H1 (cell line): Measurements from ENCODE around the gene GREB1. TPM values are rescaled to one million over a fixed set of nuclear protein-coding genes. Genes with fewer than 3 reads are reported as not detected.

Experiments
- CTCF ChIA-PET: fragments of 300-600 bp; sonication (Branson Sonifier 250); formaldehyde crosslinking; loops from one replicate; lab custom pipeline; 2021; ENCODE audit not compliant: partially characterized antibody; lab: Charles Lee
- POLR2A ChIA-PET: fragments of 300-600 bp; sonication (Branson Sonifier 250); formaldehyde crosslinking; loops from one replicate; lab custom pipeline; 2021; ENCODE audit warnings: inconsistent platforms; ENCODE audit not compliant: partially characterized antibody; lab: Charles Lee
- DNase-seq, 2 experiments: peaks; one replicate each; pipeline versions ENCODE4 v3.0.0 to v3.0.0-alpha.2; 2010 to 2022; ENCODE audit warnings: low spot score in 2 of 2, low read depth in 1 of 2, mixed read lengths in 1 of 2
- FAIRE-seq: peaks from 2 replicates; lab custom pipeline; 2011; peaks lifted over from hg19 to GRCh38; lab: Jason Lieb, UNC
- H2AFZ ChIP-seq: 2 replicates; pipeline ENCODE4 v1.8.1; 2012; ENCODE audit warnings: low read length, inconsistent platforms
- H2AK5ac ChIP-seq: 2 replicates; pipeline ENCODE4 v1.6.1; 2013; ENCODE audit warnings: low read depth, low read length
- H2BK120ac ChIP-seq: replicated peaks from 2 replicates; pipeline ENCODE3; 2013; ENCODE audit warnings: low read depth, low read length, inconsistent platforms
- H2BK12ac ChIP-seq: 2 replicates; pipeline ENCODE4 v1.6.1; 2013; ENCODE audit warnings: low read depth, low read length
- H2BK15ac ChIP-seq: 2 replicates; pipeline ENCODE4 v1.6.1; 2013; ENCODE audit warnings: low read length
- H2BK20ac ChIP-seq: 2 replicates; pipeline ENCODE4 v1.6.1; 2013; ENCODE audit warnings: low read length
- H2BK5ac ChIP-seq: 2 replicates; pipeline ENCODE4 v1.6.1; 2013; ENCODE audit warnings: low read depth, low read length
- H3K14ac ChIP-seq: 2 replicates; pipeline ENCODE4 v1.6.1; 2013; ENCODE audit warnings: inconsistent platforms; ENCODE audit not compliant: insufficient read length
- H3K18ac ChIP-seq: 2 replicates; pipeline ENCODE4 v1.6.1; 2013; ENCODE audit warnings: low read length; ENCODE audit errors: extremely low read depth
- H3K23ac ChIP-seq: 2 replicates; pipeline ENCODE4 v1.6.1; 2013; ENCODE audit warnings: inconsistent platforms; ENCODE audit not compliant: insufficient read length
- H3K23me2 ChIP-seq: 2 replicates; pipeline ENCODE4 v1.6.1; 2013; ENCODE audit warnings: low read depth, low read length
- H3K27ac ChIP-seq: 2 replicates; pipeline ENCODE4 v1.6.1; 2011; ENCODE audit warnings: low read depth, low read length, inconsistent platforms
- H3K27me3 ChIP-seq, 4 experiments: replicated peaks in 1 of 4; 1 replicate in 1 of 4; 2 replicates in 3 of 4; pipeline versions ENCODE4 v1.6.1 to v1.8.1; 2011 to 2013; ENCODE audit warnings: low read length in 3 of 4, mild to moderate bottlenecking in 3 of 4, inconsistent platforms in 2 of 4, mixed read lengths in 2 of 4, moderate library complexity in 1 of 4; ENCODE audit not compliant: control insufficient read depth in 3 of 4, insufficient read depth in 3 of 4; ENCODE audit errors: extremely low read depth in 1 of 4
- H3K36me3 ChIP-seq, 4 experiments: 2 replicates each; pipeline versions ENCODE4 v1.6.1 to v1.8.1; 2011 to 2013; ENCODE audit warnings: mild to moderate bottlenecking in 4 of 4, low read length in 3 of 4, moderate library complexity in 2 of 4, control low read depth in 1 of 4, inconsistent platforms in 1 of 4; ENCODE audit not compliant: insufficient read depth in 4 of 4, control insufficient read depth in 2 of 4
- H3K4ac ChIP-seq: replicated peaks from 2 replicates; pipeline ENCODE3; 2013; ENCODE audit warnings: low read length, low read depth, mixed read lengths, inconsistent platforms; ENCODE audit not compliant: insufficient read length
- H3K4me1 ChIP-seq, 4 experiments: replicated peaks in 1 of 4; 1 replicate in 1 of 4; 2 replicates in 3 of 4; pipeline versions ENCODE4 v1.6.1 to v1.8.1; 2011 to 2013; ENCODE audit warnings: low read length in 3 of 4, inconsistent platforms in 2 of 4, mixed read lengths in 1 of 4; ENCODE audit not compliant: insufficient read depth in 4 of 4, control insufficient read depth in 3 of 4
- H3K4me2 ChIP-seq, 2 experiments: 2 replicates each; pipeline versions ENCODE4 v1.6.1 to v1.8.1; 2011 to 2013; ENCODE audit warnings: low read depth in 2 of 2, low read length in 2 of 2, control low read depth in 1 of 2, inconsistent platforms in 1 of 2, mild to moderate bottlenecking in 1 of 2; ENCODE audit not compliant: insufficient read depth in 1 of 2
- H3K4me3 ChIP-seq, 4 experiments: fragments of 200-600, 300-600 bp in 1 of 4; sonication (generic), shearing (Covaris generic), sonication (Bioruptor Twin) in 1 of 4; 2 replicates each; pipeline versions ENCODE4 v1.5.1 to v1.8.1; 2011 to 2016; ENCODE audit warnings: low read length in 4 of 4, low read depth in 3 of 4, control low read depth in 2 of 4, inconsistent platforms in 2 of 4, mild to moderate bottlenecking in 2 of 4, mixed read lengths in 1 of 4, moderate library complexity in 1 of 4; ENCODE audit not compliant: insufficient read depth in 2 of 4; ENCODE audit errors: extremely low read depth in 1 of 4
- H3K56ac ChIP-seq: replicated peaks from 2 replicates; pipeline ENCODE3; 2013; ENCODE audit warnings: low read depth, mild to moderate bottlenecking, mixed read lengths, low read length, inconsistent platforms; ENCODE audit not compliant: insufficient read length
- H3K79me1 ChIP-seq: 2 replicates; pipeline ENCODE4 v1.6.1; 2013; ENCODE audit warnings: low read depth, low read length, control low read depth
- H3K79me2 ChIP-seq, 2 experiments: 2 replicates each; pipeline versions ENCODE4 v1.6.1 to v1.8.1; 2012 to 2013; ENCODE audit warnings: low read length in 2 of 2, mild to moderate bottlenecking in 2 of 2, inconsistent platforms in 1 of 2; ENCODE audit not compliant: insufficient read depth in 2 of 2, control insufficient read depth in 1 of 2
- H3K9ac ChIP-seq, 4 experiments: replicated peaks in 1 of 4; 1 replicate in 1 of 4; 2 replicates in 3 of 4; pipeline versions ENCODE4 v1.6.1 to v1.8.1; 2011 to 2013; ENCODE audit warnings: low read depth in 3 of 4, low read length in 3 of 4, control low read depth in 2 of 4, mild to moderate bottlenecking in 2 of 4, moderate library complexity in 2 of 4, inconsistent platforms in 1 of 4; ENCODE audit errors: extremely low read depth in 1 of 4
- H3K9me3 ChIP-seq, 2 experiments: 2 replicates each; pipeline versions ENCODE4 v1.6.1 to v1.8.1; 2012 to 2013; ENCODE audit warnings: mild to moderate bottlenecking in 2 of 2, moderate library complexity in 2 of 2, control low read depth in 1 of 2, inconsistent platforms in 1 of 2, low read depth in 1 of 2, low read length in 1 of 2, mixed read lengths in 1 of 2; ENCODE audit not compliant: insufficient read depth in 2 of 2
- H4K20me1 ChIP-seq, 2 experiments: replicated peaks in 1 of 2; 2 replicates each; pipeline versions ENCODE3 to v1.8.1; 2011 to 2013; ENCODE audit warnings: inconsistent platforms in 2 of 2, low read length in 2 of 2, mild to moderate bottlenecking in 1 of 2; ENCODE audit not compliant: insufficient read depth in 2 of 2, control insufficient read depth in 1 of 2
- H4K5ac ChIP-seq: 2 replicates; pipeline ENCODE4 v1.6.1; 2013; ENCODE audit warnings: low read length, low read depth, mixed read lengths, inconsistent platforms; ENCODE audit not compliant: insufficient read length
- H4K8ac ChIP-seq: 2 replicates; pipeline ENCODE4 v1.8.0; 2013; ENCODE audit warnings: mild to moderate bottlenecking, moderate library complexity, low read length, inconsistent platforms; ENCODE audit not compliant: insufficient read depth; ENCODE audit errors: extremely low read depth
- H4K91ac ChIP-seq: replicated peaks from 2 replicates; pipeline ENCODE3; 2013; ENCODE audit warnings: low read length, mixed read lengths, inconsistent platforms; ENCODE audit not compliant: insufficient read length
- E2F6 ChIP-seq: IDR thresholded peaks from 2 replicates; pipeline ENCODE4 v1.6.1; 2012; ENCODE audit warnings: inconsistent platforms
- EP300 ChIP-seq, 2 experiments: IDR thresholded peaks; 1 replicate in 1 of 2; 2 replicates in 1 of 2; pipeline ENCODE4 v1.6.1; 2011 to 2012; ENCODE audit warnings: low read depth in 2 of 2, low read length in 2 of 2, mild to moderate bottlenecking in 2 of 2, borderline replicate concordance in 1 of 2, inconsistent platforms in 1 of 2, moderate library complexity in 1 of 2
- JUND ChIP-seq: IDR thresholded peaks from 2 replicates; pipeline ENCODE4 v1.6.1; 2011; ENCODE audit warnings: mild to moderate bottlenecking, improper control_type of control experiment, low read length
- MAFK ChIP-seq: IDR thresholded peaks from 2 replicates; pipeline ENCODE4 v1.6.1; 2012; ENCODE audit warnings: low read depth, mild to moderate bottlenecking, improper control_type of control experiment, low read length
- RAD21 ChIP-seq, 2 experiments: IDR thresholded peaks in 1 of 2; conservative IDR thresholded peaks in 1 of 2; 2 replicates each; pipeline ENCODE4 v1.6.1; 2011; ENCODE audit warnings: low read depth in 2 of 2, low read length in 2 of 2, improper control_type of control experiment in 1 of 2, inconsistent platforms in 1 of 2, mild to moderate bottlenecking in 1 of 2, moderate library complexity in 1 of 2
- SIRT6 ChIP-seq: IDR thresholded peaks from one replicate; pipeline ENCODE4 v1.7.1; 2012; ENCODE audit warnings: low read length, inconsistent platforms
- WGBS, 2 experiments: shearing (Covaris generic) in 1 of 2; methylation state at CpG; one replicate each; pipeline versions ENCODE4 v1.1.6 to v1.1.7; 2013 to 2015; ENCODE audit warnings: low lambda C conversion rate in 2 of 2, mixed read lengths in 2 of 2, inconsistent platforms in 1 of 2, low coverage in 1 of 2, missing lambda C conversion rate in 1 of 2; ENCODE audit not compliant: insufficient replicate concordance in 2 of 2, insufficient coverage in 1 of 2, insufficient read length in 1 of 2; ENCODE audit errors: extremely low coverage in 1 of 2, missing lambda C conversion rate in 1 of 2; 5-methylcytosine and 5-hydroxymethylcytosine counted together
- polyA plus RNA-seq, 7 experiments: library from polyadenylated mRNA; depleted of rRNA in 3 of 7; stranded (reverse) in 5 of 7; unstranded in 2 of 7; fragments of >200 nt in 5 of 7; fragments of 200-250 nt in 2 of 7; gene quantifications; 1 replicate in 5 of 7; 2 replicates in 1 of 7; 4 replicates in 1 of 7; pipeline versions ENCODE4 v1.2.1 to v1.2.3, GENCODE V29; 2011 to 2013; ENCODE audit warnings: missing spikeins in 2 of 7, mixed read lengths in 2 of 7
- total RNA-seq: library from RNA; stranded (reverse); fragmentation: NEBNext Ultra II Directional; extraction: Animal tissue kit (Norgen Biotek cat#: 25700); gene quantifications from 2 replicates; pipeline ENCODE4 v1.2.1, GENCODE V29; 2021
- TF ChIP-seq, protein P1 (sequence below): IDR thresholded peaks from 2 replicates; pipeline ENCODE4 v1.6.1; 2012; ENCODE audit warnings: inconsistent platforms

The GREB1 gene
- total and polyA plus RNA-seq, 2 of the 8 experiments (the other 6 are each of a cell fraction or from before 2014, with no cell fraction given): 7.9 to 43.4 TPM

- 77% methylated on average over 7 of the region's 7 CpGs; no CpG with 5 or more reads in 1 of the 2 experiments for WGBS, 2 experiments
- no peak for FAIRE-seq
- POLR2A ChIA-PET: interaction anchor here (0.8 kb wide), 1 partner anchor 170 kb away, joined by 3 read pairs; no protein-coding TSS in a partner anchor
- TF ChIP-seq EP300 (IDR thresholded peaks at IDR 0.05; ENCODE audit: borderline replicate concordance in 1 of 2, low read depth in 2 of 2, low read length in 2 of 2) (no peak), E2F6 (peak; percentile 58; the same call in 1 of the 2 replicates), JUND (no peak), SIRT6 (no peak), RAD21 (IDR thresholded peaks at IDR 0.05 in 1 of 2, conservative IDR thresholded peaks at IDR 0.05 in 1 of 2; ENCODE audit: low read depth in 2 of 2, low read length in 2 of 2) (peak; percentile 14 to 22; a peak in 1 of 4 replicates), MAFK (no peak)
- TF ChIP-seq, protein P1, sequence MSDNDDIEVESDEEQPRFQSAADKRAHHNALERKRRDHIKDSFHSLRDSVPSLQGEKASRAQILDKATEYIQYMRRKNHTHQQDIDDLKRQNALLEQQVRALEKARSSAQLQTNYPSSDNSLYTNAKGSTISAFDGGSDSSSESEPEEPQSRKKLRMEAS: 0 out of 2 replicates have a peak, but pooled peaks have one; percentile 23
These were observed 109.1 kb downstream of the GREB1 start for GRCh38 chr2:11642972-11643371.

More at GRCh38 chr2:11642972-11643371, 109.1 kb downstream of the GREB1 start:
- H2BK120ac ChIP-seq: no peak overlapping the region
- no peak overlapping the region for H3K14ac ChIP-seq
- H2BK20ac ChIP-seq: no peak overlapping the region
- H3K27me3 ChIP-seq: no peaks in the 10 kb centered on the region
- H3K4me1 ChIP-seq: no peaks in the 10 kb centered on the region
- no peak overlapping the region for H3K4me3 ChIP-seq
- no peaks in the 10 kb centered on the region; the same call in 1 of the 2 replicates for H3K23me2 ChIP-seq
- H3K18ac ChIP-seq: no peak overlapping the region
- H2BK12ac ChIP-seq: no peak overlapping the region
- H2AFZ ChIP-seq: no peak overlapping the region
- no peak overlapping the region for H2BK15ac ChIP-seq
- no peaks in the 10 kb centered on the region for H4K20me1 ChIP-seq
- H3K23ac ChIP-seq: no peak overlapping the region
- H2AK5ac ChIP-seq: no peak overlapping the region
- H3K4ac ChIP-seq: no peak overlapping the region
- H3K9ac ChIP-seq: no peak overlapping the region
- DNase-seq: no peak
- no peak overlapping the region for H3K56ac ChIP-seq
- H3K36me3 ChIP-seq: peaks cover 0 to 13% (median 6%) of the 10 kb centered on the region in 4 experiments; a peak in 3 of 8 replicates
- H4K91ac ChIP-seq: no peak overlapping the region
- no peak overlapping the region for H3K27ac ChIP-seq
- H2BK5ac ChIP-seq: no peak overlapping the region
- H4K5ac ChIP-seq: no peak overlapping the region
- H3K9me3 ChIP-seq: no peaks in the 10 kb centered on the region
- H3K79me1 ChIP-seq: no peaks in the 10 kb centered on the region
- no peak overlapping the region for H4K8ac ChIP-seq
- no peaks in the 10 kb centered on the region for H3K79me2 ChIP-seq
- H3K4me2 ChIP-seq: no peak overlapping the region
- CTCF ChIA-PET: interaction anchor here (0.8 to 2.4 kb wide), 10 partner anchors 9 to 290 kb away, joined by 3 to 10 read pairs (median 7); no protein-coding TSS in a partner anchor
